HG02798 (cell line): Measurements from ENCODE around the gene ADAM17.
A peak's percentile ranks its signal among the peaks of the same experiment; 100 is the strongest.
"Not testable (repeated sequence)": the region's sequence is repeated elsewhere in the genome, so short reads cannot be mapped to it uniquely, and the experiment has no call there.

Experiments used
- ATAC-seq: cut with Tn5 transposase; IDR thresholded peaks from one replicate; pipeline ENCODE4 v1.9.1; 2021; ENCODE audit warnings: mild to moderate bottlenecking; ENCODE audit not compliant: unreplicated experiment, poor library complexity

Gene ADAM17

DNA sequence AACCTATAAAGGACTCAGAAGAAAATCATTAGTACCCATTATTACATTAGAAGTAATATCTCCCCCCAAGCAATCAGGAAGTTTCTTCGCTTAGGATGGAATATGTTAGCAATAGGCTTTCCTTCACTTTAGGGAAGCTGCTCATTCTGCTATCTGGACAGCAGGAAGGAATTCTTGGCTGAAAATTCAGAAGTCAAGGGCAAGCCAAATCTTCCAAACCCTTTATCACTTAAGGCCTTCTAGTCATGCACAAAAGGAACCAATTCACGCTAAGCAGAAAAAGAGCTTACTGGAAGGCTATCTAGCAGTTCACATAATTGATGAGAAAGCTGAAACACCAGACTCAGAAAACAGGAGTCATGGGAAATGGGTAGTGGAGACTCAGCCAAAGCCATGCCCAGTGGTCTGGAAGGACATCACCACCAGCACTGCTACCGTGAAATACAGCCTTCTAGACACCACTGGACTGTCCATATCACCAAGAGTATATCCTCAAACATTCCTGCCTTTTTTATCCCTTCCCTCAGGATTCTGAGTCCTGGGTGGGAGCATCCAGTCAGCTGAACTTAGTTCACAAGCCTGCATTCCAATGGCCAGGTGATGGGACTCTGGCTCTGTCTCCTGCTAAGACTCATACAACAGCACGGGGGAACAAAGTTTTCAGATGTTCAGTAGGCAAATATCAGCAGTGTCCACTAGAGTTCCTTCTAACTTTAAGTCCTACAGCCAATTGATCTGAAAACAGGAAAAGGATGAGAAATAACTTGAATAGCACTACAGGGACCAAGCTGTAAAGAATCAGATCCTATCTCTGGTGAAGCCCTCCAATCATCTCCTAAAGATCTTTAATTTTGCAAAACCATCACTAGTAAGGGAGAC, 14.8 kb upstream of the ADAM17 start:
- ATAC-seq: no peak

DNA sequence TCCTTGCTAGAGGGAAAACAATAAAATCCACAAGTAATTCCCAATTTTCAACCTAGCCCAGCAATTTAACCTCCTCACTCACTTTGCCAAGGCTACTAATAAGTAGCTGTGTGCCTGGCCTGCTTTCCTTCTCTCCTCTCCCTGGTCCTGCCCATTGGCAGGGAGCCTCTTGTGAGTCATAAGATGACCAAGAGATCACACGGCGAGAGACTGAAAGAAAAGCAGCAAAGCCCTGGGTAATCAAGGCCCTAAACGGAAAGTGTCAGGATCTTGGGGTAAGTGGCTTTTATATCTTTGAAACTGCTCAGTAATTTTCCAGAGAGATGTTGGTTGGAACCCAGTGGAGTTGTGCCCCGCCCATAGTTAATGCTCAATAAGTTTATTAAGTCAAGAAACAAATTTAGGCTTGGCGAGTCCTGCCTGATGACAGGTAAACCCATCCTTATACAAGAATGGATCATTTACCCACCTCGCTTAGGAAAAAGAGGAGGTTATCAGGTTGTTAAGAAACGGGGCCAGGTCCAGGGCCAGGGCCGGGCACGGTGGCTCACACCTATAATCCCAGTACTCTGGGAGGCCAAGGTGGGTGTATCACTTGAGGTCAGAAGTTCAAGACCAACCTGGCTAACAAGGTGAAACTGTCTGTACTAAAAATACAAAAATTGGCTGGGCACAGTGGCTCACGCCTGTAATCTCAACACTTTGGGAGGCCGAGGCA, 10.0 kb upstream of the ADAM17 start:
- no peak for ATAC-seq

DNA sequence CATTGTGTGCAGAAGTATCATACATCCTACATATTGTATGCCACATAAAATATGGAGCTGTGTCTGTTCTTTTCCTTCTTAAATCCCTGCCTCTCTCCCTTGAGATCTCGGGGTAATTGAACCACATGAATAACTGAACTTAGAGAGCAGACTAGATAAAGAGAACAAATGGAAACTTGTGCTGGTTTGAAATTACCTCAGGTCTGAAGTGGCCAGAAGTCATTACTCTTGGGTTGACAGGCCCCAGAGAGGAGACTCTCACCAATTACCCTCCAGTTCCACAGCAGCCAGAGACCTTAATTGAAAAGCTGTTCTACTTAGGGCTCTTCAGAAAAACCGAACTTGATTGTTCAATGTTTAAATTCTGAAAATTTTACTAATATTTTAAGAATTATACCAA, 5.0 kb upstream of the ADAM17 start:
- ATAC-seq: no peak

DNA sequence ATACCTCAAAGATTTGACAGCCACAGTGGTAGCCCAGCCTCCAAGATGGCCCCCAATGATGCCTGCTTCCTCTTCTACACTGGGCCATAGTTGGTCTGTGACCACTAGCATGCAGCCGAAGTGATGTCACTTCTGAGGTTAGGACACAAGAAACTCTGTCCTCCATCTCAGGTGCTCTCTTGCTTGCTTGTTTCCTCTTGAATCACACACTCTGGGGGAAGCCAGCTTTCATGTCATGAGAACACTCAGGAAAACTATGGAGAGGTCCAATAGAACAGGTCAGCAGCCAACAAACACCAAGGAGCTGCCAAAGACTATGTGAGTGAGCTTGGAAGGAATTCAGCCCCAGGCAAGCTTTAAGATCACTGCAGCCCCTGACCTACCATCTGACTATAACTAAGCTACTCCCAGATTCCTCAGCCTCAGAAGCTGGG, 3.3 kb upstream of the ADAM17 start:
- ATAC-seq: no peak

DNA sequence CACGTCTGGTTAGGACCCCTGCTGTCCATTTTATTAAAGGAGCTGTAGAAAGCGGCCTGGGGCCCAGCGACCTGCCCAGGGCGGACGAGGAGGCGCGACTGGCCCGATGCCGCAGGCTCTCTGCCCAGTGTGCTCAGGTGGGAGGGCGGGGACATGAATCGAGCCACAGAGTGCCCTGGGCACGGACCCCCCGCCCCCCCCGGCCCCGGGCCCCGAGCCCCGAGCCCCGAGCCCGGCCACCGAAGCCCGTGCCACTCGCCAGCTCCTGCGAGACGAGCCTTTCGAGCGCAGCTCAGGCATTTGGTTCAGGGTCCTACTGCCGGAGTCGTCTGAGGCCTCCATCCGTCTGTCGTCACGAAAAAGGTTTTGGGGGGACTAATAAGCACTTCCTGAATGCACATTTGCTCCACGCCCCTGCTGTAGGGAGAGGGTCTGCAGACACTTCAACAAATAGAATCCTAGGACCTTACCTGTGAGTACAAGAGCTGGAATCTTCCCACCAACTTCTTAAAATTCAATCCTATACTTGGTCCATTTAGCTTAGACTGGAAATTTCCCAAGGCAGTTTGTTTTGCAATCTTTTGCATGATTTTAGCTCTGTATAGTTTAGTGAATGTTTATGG, 602 bp upstream of the ADAM17 start:
- ATAC-seq: peak; percentile 23

DNA sequence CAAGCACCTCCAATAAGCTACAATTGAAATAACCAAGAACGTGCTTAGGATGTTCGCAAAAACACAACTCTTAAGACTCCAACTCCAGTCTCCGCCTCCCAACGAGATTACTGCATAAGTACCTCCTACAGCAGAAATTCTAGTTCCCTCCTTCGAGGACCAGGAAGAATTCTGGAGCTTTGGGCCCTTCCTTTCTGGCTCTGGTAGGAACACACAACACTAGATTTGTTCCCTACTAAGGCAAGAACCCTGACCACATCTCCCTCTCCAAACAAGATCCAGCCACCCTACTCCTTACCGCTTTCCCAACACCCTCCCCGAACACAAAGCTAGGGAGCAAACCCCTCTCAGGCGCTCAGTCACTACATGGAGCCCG, 721 bp downstream of the ADAM17 start:
- ATAC-seq: no peak

DNA sequence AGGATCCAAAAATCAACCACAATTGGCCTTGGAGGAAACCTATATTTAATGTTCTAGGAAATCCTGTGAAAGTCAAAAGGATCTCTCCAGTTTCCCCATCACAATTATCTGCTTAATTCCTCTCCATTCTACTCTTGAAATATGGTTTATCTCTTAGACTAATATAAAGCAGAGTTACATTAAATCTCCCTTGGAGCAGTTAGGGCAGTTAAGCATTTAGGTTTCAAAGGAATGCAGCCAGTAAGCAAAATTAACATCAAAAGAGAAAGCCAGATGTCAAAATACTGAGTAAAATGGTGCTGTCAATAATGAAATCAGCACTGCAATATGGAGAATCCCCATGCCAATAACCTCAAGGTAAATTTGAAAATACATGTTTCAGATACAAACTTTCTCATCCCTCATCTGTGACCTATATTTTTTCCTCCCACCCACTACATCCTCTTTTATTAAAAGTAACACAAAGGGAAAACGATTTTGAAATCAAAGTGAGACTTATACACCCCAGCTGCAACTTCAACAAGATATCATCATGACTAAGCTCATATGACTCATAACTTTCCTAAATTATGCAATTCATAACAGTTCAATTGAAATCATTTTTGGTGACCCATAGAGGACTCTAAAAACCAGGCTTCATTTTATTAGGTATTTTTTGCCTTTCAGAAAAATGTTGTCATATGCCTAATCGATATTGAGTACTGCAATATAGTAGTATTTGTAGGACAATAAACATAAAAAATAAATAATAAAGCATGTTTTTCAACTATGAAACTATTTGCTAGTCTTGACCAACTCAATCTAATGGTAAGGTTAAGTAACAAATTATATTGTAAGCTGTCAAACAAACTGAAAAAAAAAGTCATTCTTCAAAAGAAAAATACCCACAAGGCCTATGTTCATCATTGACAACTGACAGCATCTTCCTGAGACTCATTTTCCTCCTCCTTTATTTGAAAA, 3.1 kb downstream of the ADAM17 start:
- no peak for ATAC-seq

DNA sequence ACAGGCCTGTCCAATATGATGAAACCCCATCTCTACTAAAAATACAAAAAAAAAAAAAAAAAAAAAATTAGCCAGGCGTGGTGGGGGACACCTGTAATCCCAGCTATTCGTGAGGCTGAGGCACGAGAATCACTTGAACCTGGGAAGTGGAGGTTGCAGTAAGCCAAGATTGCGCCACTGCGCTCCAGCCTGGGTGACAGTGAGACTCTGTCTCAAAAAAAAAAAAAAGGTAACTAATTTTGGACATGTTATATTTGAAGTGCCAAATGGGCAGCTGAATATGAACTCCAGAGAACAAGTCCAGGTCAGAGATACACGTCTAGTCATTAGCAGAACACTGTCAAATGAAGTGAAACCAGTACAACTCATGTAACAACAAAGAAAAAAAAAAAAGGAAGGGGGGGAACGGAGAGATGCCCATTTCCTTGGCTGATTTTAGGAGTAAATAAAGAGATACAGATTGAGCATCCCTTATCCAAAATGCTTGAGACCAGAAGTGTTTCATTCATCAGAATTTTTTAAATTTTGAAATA, 4.7 kb downstream of the ADAM17 start:
- ATAC-seq: not testable (repeated sequence)

DNA sequence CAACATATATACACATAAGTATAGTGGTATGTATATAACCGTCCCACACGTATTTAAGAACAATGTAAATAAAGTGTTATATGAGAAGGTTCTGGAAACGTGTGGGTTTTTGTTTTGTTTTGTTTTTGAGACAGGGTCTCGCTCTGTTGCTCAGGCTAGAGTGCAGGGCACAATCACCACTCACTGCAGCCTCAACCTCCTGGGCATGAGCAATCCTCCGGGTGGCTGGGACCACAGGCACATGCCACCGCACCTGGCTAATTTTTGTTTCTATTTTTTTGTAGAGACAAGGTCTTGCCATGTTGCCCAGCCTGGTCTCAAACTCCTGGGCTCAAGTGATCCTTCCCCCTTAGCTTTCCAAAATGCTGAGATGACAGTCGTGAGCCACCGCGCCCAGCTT, 6.2 kb downstream of the ADAM17 start:
- peak; percentile 29 for ATAC-seq

DNA sequence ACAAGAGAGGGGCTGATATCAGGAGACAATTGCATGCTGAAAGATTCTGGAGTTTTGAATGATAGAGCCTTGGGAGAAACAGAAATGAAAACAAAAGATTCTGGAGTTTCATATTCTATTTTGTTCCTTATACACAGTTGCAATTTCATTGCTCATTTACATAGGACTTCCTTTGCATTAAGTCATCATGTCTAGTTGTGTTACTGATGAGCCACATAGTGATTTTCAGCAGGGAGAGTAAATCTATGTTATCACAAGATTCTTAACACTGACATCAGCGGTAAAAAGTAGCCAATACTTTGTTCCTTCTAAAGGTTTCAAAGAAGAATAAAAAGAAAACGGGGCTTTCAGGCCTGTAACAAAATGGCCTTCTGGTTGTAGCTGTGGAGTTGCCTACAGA, 7.1 kb downstream of the ADAM17 start:
- ATAC-seq: peak; percentile 63

DNA sequence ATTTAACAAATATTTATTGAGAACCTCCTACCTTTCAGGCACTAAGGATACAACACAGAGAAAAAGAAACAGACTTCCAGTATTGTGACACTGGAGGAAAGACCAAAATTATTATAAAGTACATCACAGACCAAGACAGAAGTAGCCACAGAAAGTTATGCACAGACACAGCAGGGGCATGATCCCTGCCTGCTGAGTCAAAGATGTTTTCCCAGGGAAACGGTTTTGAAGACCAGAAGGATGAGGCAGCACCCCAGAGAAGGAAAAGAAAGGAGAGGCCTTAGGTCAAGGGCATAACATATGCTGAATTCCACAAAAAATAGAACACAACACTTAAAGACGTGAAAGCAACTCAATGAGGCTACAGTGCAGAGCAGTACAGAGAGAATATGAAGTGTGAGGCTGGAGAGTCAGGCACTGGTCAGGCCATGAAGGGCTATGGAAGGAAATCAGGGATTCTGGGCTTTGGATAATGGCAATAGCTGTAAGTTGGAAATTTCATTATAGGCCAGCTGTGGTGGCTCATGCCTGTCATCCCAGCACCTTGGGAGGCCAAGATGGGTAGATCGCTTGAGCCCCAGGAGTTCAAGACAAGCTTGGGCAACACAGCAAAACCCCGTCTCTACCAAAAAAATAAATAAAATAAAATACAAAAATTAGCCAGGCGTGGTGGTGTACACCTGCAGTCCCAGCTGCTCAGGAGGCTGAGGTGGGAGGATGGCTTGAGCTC, 8.2 kb downstream of the ADAM17 start:
- ATAC-seq: no peak

DNA sequence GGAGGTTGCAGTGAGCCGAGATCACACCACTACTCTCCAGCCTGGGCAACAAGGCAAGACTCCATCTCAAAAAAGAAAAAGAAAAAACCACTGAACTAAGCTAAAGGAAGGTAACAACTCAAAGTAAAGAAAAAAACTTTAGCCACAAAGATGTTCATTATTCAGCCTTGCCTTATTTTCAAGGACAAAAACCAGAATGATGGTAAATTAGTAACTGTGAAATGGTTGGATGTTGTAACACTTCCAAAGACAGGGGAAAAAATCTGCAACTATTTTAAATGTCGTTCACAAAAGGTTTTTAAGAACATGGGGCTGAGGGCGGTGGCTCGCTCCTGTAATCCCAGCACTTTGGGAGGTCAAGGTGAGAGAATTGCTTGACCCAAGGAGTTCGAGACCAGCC, 10.1 kb downstream of the ADAM17 start:
- ATAC-seq: no peak

DNA sequence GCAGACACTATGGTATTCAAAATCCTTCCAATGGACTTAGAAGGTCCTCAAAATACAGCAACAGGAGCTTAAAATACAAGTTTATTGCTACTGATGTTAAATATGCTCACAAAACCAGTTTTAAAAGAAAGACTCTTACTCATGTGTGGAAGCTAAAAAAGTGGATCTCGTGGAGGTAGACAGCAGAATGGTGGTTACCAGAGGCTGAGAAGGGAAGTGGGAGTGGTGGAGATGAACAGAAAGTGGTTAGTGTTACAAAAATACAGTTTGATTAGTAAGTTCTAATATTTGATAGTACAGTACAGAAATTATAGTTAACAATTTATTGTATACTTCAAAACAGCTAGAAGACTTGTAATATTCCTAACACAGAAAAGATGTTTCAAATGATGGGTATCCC, 12.1 kb downstream of the ADAM17 start:
- no peak for ATAC-seq

DNA sequence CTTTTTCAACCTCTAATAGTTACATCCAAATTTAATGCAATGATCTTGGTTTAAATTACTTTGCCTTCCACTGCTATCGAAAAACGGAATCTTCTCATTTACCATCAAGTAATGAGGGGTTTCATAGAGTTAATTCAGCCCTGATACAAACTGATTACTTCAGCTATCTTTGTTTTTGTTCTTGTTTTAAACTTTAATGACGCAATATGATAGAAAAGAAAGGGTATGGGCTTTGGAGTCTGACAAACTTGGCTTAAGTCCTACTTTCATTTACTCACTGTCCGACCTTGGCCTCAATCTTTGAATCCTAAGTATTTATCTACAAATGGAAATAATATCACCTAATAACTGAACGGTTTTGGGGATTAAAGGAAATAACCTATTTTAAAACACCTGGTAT, 16.1 kb downstream of the ADAM17 start:
- ATAC-seq: no peak

DNA sequence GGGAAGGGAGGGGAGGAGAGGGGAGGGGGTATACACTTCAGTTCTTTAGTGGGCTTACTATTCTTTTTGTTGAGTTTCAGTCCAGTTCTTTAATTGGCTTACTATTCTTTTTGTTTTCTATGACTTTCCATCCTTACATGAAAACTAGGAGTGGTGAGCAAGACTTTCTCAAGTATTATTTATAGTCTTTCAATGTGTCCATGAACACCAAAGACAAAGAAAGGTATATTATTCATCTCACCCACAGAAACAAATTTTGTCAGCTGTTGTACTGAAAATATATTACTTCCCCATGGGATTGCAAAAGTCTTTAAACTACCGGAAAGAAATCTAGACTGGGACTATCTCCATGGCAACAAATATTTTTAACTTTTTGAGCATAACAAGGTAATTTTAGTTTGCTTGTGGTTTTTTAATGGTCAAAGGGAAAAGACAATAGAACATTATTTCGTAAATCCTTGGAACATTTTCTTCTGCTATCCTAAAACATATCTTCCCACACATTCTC, 17.6 kb downstream of the ADAM17 start:
- no peak for ATAC-seq

DNA sequence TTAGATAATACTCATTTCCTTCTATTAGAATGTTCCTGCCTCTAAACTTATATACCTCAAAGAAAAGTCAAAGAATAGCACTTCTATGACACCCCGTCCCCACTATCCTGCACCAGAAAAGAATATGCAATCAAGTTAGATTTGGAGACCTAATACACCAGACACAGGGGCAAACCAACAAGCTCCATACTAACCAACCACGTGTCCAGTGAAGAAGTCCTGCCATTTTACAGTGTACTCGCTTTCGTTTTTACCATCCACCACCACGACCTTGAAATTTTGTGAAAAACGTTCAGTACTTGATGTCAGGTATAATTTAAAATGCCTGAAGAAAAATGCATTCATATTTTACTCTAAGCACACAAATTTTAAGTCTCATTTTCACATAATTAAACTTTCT, 19.1 kb downstream of the ADAM17 start:
- no peak for ATAC-seq

DNA sequence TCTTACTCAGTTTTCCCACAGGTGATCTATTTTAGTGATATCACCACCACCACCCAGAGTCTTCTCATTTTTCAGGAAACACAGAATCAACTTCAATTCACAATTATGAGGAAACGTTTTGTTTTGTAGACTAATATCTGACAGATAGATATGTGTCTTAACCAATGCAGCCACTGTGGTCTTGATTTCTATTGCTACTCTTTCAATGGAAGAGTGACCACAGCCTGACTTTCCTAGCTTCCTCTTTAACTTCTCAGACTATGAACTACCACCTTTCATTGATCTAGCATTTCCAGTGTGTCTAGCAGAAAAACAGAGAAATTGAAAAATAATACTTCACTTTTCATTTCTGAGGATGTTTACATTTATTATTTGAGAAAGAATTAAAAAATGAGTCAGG, 20.5 kb downstream of the ADAM17 start:
- ATAC-seq: no peak

DNA sequence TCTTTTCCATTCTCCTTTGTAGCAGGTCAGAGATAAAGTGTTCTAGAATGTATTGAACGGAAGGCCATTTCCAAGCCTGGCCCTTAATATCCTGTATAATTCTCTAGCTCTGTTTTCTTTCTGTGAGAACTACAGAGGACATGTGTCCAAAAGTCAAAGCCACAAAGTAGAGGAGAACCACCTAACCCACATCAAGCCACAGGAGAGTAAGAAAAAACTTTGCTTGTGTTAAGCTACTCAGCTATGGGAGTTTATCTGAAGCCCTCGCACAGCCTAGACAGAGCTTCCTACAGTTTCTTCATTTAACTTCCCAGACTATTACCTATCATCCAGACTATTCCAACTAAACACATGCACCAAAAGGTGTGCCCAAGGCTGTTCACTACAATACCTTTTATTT, 22.0 kb downstream of the ADAM17 start:
- ATAC-seq: no peak

DNA sequence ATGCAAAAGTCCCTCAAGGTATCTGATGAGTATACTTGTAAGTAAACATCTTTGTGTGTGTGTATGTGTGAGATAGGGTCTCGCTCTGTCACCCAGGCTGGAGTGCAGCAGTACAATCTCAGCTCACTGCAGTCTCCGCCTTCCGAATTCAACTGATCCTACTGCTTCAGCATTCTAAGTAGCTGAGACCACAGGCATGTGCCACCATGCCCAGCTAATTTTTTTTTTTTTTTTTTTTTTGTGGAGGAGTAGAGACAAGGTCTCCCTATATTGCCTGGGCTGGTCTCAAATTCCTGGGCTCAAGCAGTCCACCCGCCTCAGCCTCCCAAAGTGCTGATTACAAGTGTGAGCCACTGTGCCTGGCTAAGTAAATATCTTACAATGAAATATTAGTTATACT, 23.2 kb downstream of the ADAM17 start:
- ATAC-seq: no peak
